DOHH2 (cell line): ENCODE measurements around the gene OR2A42.
"Not testable (repeated sequence)": the region's sequence is repeated elsewhere in the genome, so short reads cannot be mapped to it uniquely, and the experiment has no call there.

Experiments
- H3F3A ChIP-seq: fragments of 200-600 bp; sonication (generic), shearing (Covaris generic); 2 replicates; pipeline ENCODE4 v1.6.0; 2016; ENCODE audit warnings: antibody characterized with exemption, mild to moderate bottlenecking; ENCODE audit not compliant: control insufficient read depth, insufficient read depth
- H3K27ac ChIP-seq: fragments of 200-600 bp; sonication (generic); 2 replicates; pipeline ENCODE4 v1.5.1; 2014; ENCODE audit warnings: low read depth, mild to moderate bottlenecking, low read length, moderate library complexity
- H3K27me3 ChIP-seq: fragments of 200-600 bp; sonication (generic); 2 replicates; pipeline ENCODE4 v1.6.1; 2014; ENCODE audit warnings: mild to moderate bottlenecking, low read length, mixed read lengths; ENCODE audit not compliant: control insufficient read depth
- H3K36me3 ChIP-seq: fragments of 200-600 bp; sonication (generic); 2 replicates; pipeline ENCODE4 v1.6.1; 2014; ENCODE audit warnings: mild to moderate bottlenecking, low read length, moderate library complexity, mixed read lengths; ENCODE audit not compliant: control insufficient read depth
- H3K4me1 ChIP-seq: fragments of 200-600 bp; sonication (generic); 2 replicates; pipeline ENCODE4 v1.6.1; 2014; ENCODE audit warnings: mild to moderate bottlenecking, low read length, mixed read lengths; ENCODE audit not compliant: control insufficient read depth
- H3K4me2 ChIP-seq: fragments of 200-600 bp; sonication (generic); 2 replicates; pipeline ENCODE4 v1.6.0; 2014; ENCODE audit warnings: mild to moderate bottlenecking, low read length, moderate library complexity
- H3K4me3 ChIP-seq: fragments of 200-600 bp; sonication (generic); 2 replicates; pipeline ENCODE4 v1.5.1; 2014; ENCODE audit warnings: mild to moderate bottlenecking, low read length, mixed read lengths
- H3K79me2 ChIP-seq: fragments of 200-600 bp; sonication (generic); 2 replicates; pipeline ENCODE4 v1.6.1; 2014; ENCODE audit warnings: mild to moderate bottlenecking, low read length, mixed read lengths; ENCODE audit not compliant: control insufficient read depth
- H3K9me2 ChIP-seq: fragments of 200-600 bp; sonication (generic); replicated peaks from 2 replicates; pipeline ENCODE4 v1.6.1; 2014; ENCODE audit warnings: mild to moderate bottlenecking, low read length, mixed read lengths; ENCODE audit not compliant: control insufficient read depth
- H3K9me3 ChIP-seq: fragments of 200-600 bp; sonication (generic); 2 replicates; pipeline ENCODE4 v1.6.1; 2014; ENCODE audit warnings: antibody characterized with exemption, low read length, mixed read lengths; ENCODE audit not compliant: control insufficient read depth, insufficient read depth
- H4K20me1 ChIP-seq: fragments of 200-600 bp; sonication (generic); 2 replicates; pipeline ENCODE4 v1.6.0; 2014; ENCODE audit warnings: low read depth, mild to moderate bottlenecking, antibody characterized with exemption, low read length, moderate library complexity; ENCODE audit not compliant: control insufficient read depth, insufficient read depth

Gene OR2A42

DNA sequence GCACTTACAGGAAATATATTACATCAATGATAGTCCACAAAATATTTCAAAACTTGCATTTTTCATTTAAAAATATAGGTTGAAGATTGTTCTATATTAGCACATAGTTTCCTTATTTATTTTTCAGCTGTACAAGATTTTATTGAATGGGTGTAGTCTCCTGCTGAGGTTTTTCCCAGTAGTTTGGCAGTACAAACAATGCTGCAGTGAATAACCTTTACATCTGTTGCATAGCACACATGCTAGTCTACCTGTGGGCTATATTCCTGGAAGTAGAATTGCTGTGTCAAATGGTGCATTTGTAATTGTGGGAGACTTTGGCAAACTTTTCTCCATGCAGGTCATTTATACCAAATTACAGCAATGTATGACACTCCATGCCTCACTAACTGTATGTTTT is 18.9 kb downstream of the OR2A42 start:
- not testable (repeated sequence) for H3K36me3 ChIP-seq, H3K9me3 ChIP-seq, H3K27me3 ChIP-seq, H3K79me2 ChIP-seq, H3K4me1 ChIP-seq, H4K20me1 ChIP-seq, H3F3A ChIP-seq, H3K4me3 ChIP-seq, H3K9me2 ChIP-seq, H3K4me2 ChIP-seq, H3K27ac ChIP-seq

DNA sequence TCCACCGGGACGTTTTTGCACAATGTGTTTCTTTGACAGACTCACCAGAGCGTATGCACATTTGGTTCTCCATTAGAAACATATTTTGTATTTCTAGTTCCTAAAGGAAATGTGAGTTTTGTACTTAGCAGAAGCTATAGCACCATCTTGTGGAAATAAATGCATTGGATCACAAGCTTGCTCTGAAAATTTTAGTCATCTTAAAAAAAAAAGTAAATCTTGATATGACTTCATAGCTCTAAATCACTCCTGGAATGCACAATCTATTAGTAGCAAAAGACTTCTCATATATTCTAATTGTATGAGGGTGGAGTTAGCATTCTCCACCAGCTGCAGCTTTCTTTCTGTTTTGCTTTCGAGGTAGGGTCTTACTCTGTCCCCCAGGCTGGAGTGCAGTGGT is 20.3 kb downstream of the OR2A42 start:
- not testable (repeated sequence) for H4K20me1 ChIP-seq, H3F3A ChIP-seq, H3K4me3 ChIP-seq, H3K27ac ChIP-seq, H3K9me3 ChIP-seq, H3K9me2 ChIP-seq, H3K27me3 ChIP-seq, H3K4me2 ChIP-seq, H3K36me3 ChIP-seq, H3K4me1 ChIP-seq, H3K79me2 ChIP-seq

- H3K36me3 ChIP-seq, H3K79me2 ChIP-seq, H3K4me3 ChIP-seq, H3K9me3 ChIP-seq, H3F3A ChIP-seq, H3K4me2 ChIP-seq, H3K9me2 ChIP-seq, H3K4me1 ChIP-seq, H4K20me1 ChIP-seq, H3K27me3 ChIP-seq, H3K27ac ChIP-seq: not testable (repeated sequence)
These were observed 20.8 kb downstream of the OR2A42 start for GRCh38 chr7:144218581-144218980.

- not testable (repeated sequence) for H4K20me1 ChIP-seq, H3K4me2 ChIP-seq, H3K79me2 ChIP-seq, H3K4me3 ChIP-seq, H3K9me2 ChIP-seq, H3K27ac ChIP-seq, H3K27me3 ChIP-seq, H3K36me3 ChIP-seq, H3K4me1 ChIP-seq, H3F3A ChIP-seq, H3K9me3 ChIP-seq
These were observed 22.2 kb downstream of the OR2A42 start for GRCh38 chr7:144217200-144217599.

DNA sequence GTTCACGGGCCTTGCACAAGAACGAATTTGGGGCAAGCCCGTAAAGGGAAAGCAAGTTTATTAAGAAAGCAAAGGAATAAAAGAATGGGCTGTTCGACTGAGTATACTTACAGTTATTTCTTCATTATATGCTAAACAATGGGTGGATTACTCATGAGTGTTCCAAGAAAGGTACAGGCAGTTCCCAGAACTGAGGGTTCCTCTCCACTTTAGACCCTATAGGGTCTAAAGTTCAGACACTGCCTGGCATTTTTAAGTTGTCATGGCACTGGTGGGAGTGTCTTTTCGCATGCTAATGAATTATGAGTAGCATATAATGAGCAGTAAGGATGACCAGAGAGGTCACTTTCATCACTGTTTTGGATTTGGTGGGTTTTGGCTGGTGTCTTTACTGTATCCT is 34.1 kb downstream of the OR2A42 start:
- not testable (repeated sequence) for H3K4me2 ChIP-seq, H3K4me3 ChIP-seq

GRCh38 chr7:144203086-144203485 is 36.3 kb downstream of the OR2A42 start:
- not testable (repeated sequence) for H3K4me1 ChIP-seq, H3K36me3 ChIP-seq, H3K4me2 ChIP-seq, H3K79me2 ChIP-seq, H3K9me2 ChIP-seq, H3K4me3 ChIP-seq, H3K27me3 ChIP-seq, H4K20me1 ChIP-seq, H3K9me3 ChIP-seq, H3F3A ChIP-seq, H3K27ac ChIP-seq

More for the DNA sequence above, 34.1 kb downstream of the OR2A42 start:
- not testable (repeated sequence) for H3K9me3 ChIP-seq, H4K20me1 ChIP-seq, H3K4me1 ChIP-seq, H3K79me2 ChIP-seq, H3K9me2 ChIP-seq, H3K27ac ChIP-seq, H3K36me3 ChIP-seq, H3F3A ChIP-seq, H3K27me3 ChIP-seq

DNA sequence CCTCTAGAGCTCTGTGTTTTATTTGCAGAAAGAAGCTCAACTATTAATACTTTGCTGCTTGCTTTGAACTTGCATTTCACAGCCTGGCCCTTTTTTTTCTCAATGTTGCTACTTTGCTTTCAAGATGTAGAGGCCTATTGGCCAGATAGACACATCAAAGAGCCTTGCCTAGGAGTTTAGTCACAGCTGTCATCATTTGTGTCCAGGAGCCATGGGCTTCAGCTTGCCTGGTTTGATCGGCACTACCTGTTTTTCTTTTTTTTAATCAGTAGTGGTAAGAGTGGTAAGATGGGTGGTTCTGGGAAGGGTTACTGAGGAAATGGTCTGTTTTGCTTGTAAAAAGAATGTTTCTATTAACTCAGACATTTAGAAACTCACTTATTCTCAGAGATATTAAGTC is 37.4 kb downstream of the OR2A42 start:
- not testable (repeated sequence) for H3K9me3 ChIP-seq, H3K9me2 ChIP-seq, H3K36me3 ChIP-seq, H4K20me1 ChIP-seq, H3K27me3 ChIP-seq, H3K4me3 ChIP-seq, H3F3A ChIP-seq, H3K4me2 ChIP-seq, H3K27ac ChIP-seq, H3K79me2 ChIP-seq, H3K4me1 ChIP-seq

DNA sequence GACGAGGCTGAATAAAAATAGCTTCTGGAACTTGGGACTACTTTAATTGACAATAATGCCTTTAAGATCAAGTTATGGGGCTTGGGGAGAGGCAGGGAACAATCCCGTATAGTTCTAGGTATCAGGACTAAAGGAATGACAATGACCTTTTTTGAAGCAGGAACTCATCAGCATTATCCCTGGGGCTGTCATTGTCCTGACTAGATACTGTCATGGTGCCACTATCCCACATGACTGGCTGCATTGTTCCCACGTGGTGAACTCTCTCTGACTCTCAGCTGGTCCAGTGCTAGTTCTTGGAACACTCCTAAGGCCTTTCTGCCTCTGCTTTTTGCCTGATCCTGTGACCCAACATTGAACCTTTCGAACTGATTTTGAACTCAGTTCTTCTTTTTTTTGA is 40.5 kb downstream of the OR2A42 start:
- not testable (repeated sequence) for H3K4me3 ChIP-seq, H3F3A ChIP-seq, H3K27ac ChIP-seq, H3K4me2 ChIP-seq, H3K79me2 ChIP-seq, H3K36me3 ChIP-seq, H4K20me1 ChIP-seq, H3K9me2 ChIP-seq, H3K4me1 ChIP-seq, H3K9me3 ChIP-seq, H3K27me3 ChIP-seq
